Caco-2 (cell line): Measurements from ENCODE around the gene DENND10. TPM values are rescaled to one million over a fixed set of nuclear protein-coding genes. Genes with fewer than 3 reads are reported as not detected.

ENCODE experiments used
- BruUV-seq: library from RNA; stranded (reverse); fragments of 400-500 nt; replicated peaks from 2 replicates; lab custom pipeline; 2021; lab: Mats Ljungman, UMichigan
- CTCF ChIA-PET: fragments of 300-600 bp; sonication (Branson Sonifier 250); formaldehyde crosslinking; loops from one replicate; lab custom pipeline; 2022; ENCODE audit warnings: antibody characterized with exemption; lab: Charles Lee
- POLR2A ChIA-PET: fragments of 300-600 bp; sonication (Branson Sonifier 250); formaldehyde crosslinking; loops from one replicate; lab custom pipeline; 2022; ENCODE audit warnings: antibody characterized with exemption; lab: Charles Lee
- DNase-seq, 2 experiments: peaks; one replicate each; pipeline versions ENCODE4 v3.0.0 to v3.0.0-alpha.2; 2020 to 2022
- H3K27me3 ChIP-seq: replicated peaks from 2 replicates; pipeline ENCODE4 v1.6.0; 2011; ENCODE audit warnings: low read length; ENCODE audit not compliant: control insufficient read depth, insufficient read depth
- H3K36me3 ChIP-seq: 2 replicates; pipeline ENCODE4 v1.5.1; 2011; ENCODE audit warnings: low read length; ENCODE audit not compliant: control insufficient read depth, insufficient read depth
- H3K4me1 ChIP-seq: fragments of 250-450 bp; sonication (Bioruptor Pico); 2 replicates; pipeline ENCODE4 v1.5.1; 2020; ENCODE audit warnings: mild to moderate bottlenecking
- H3K4me3 ChIP-seq: 2 replicates; pipeline ENCODE4 v1.5.1; 2011; ENCODE audit warnings: low read depth, mild to moderate bottlenecking, control low read depth, low read length
- H3K9me3 ChIP-seq: fragments of 250-450 bp; sonication (Bioruptor Pico); 2 replicates; pipeline ENCODE4 v1.5.1; 2020; ENCODE audit warnings: mild to moderate bottlenecking, moderate library complexity
- H3K27ac Mint-ChIP-seq: one replicate; pipeline ENCODE4 v1.8.0; 2022; ENCODE audit warnings: mixed read lengths; ENCODE audit not compliant: unreplicated experiment
- H3K27me3 Mint-ChIP-seq: one replicate; pipeline ENCODE4 v1.8.0; 2022; ENCODE audit warnings: mixed read lengths; ENCODE audit not compliant: insufficient read depth, unreplicated experiment
- H3K36me3 Mint-ChIP-seq: one replicate; pipeline ENCODE4 v1.8.0; 2022; ENCODE audit warnings: mild to moderate bottlenecking, mixed read lengths; ENCODE audit not compliant: insufficient read depth, unreplicated experiment
- H3K4me1 Mint-ChIP-seq: one replicate; pipeline ENCODE4 v1.8.0; 2022; ENCODE audit warnings: low read depth, mixed read lengths; ENCODE audit not compliant: unreplicated experiment
- H3K4me3 Mint-ChIP-seq: one replicate; pipeline ENCODE4 v1.8.0; 2022; ENCODE audit warnings: mild to moderate bottlenecking, moderate library complexity, mixed read lengths; ENCODE audit not compliant: unreplicated experiment
- H3K9me3 Mint-ChIP-seq: one replicate; pipeline ENCODE4 v1.8.0; 2022; ENCODE audit warnings: mixed read lengths; ENCODE audit not compliant: unreplicated experiment
- CTCF ChIP-seq, 2 experiments: fragments of 200-600 bp in 1 of 2; IDR thresholded peaks; 1 replicate in 1 of 2; 2 replicates in 1 of 2; pipeline versions ENCODE4 v1.5.1 to v1.8.0; 2011 to 2022; ENCODE audit warnings: antibody characterized with exemption in 1 of 2, control low read depth in 1 of 2, inconsistent platforms in 1 of 2, low read depth in 1 of 2, low read length in 1 of 2, mild to moderate bottlenecking in 1 of 2, moderate library complexity in 1 of 2; ENCODE audit not compliant: insufficient read depth in 1 of 2, severe bottlenecking in 1 of 2, unreplicated experiment in 1 of 2
- intact Hi-C: fragments of 100-400 bp; cut with micrococcal nuclease; formaldehyde crosslinking; loops from one replicate; pipeline ENCODE4 v1.10.0; 2022; ENCODE audit not compliant: unreplicated experiment
- total RNA-seq: library from RNA; stranded (reverse); gene quantifications from 2 replicates; pipeline ENCODE4 v1.2.3, GENCODE V29; 2022

DENND10 gene
- total RNA-seq, 1 experiment from 2014 or later: 80.8 TPM

- no peaks in the 10 kb centered on the region for H3K27me3 Mint-ChIP-seq
- intact Hi-C loops: no loop called here
- DNase-seq: no peak
- no peaks in the 10 kb centered on the region for H3K9me3 Mint-ChIP-seq
- H3K27ac Mint-ChIP-seq: no peak overlapping the region
- peaks cover 43% of the 10 kb centered on the region for H3K36me3 Mint-ChIP-seq
- H3K9me3 ChIP-seq: no peaks in the 10 kb centered on the region
- ChIA-PET CTCF (no interaction called here), POLR2A (no interaction called here)
- no TSS peak for BruUV-seq
- H3K27me3 ChIP-seq: no peaks in the 10 kb centered on the region
- no peak overlapping the region for H3K4me3 Mint-ChIP-seq
- no peak overlapping the region for H3K4me3 ChIP-seq
- H3K4me1 ChIP-seq: peaks cover 6% of the 10 kb centered on the region; the same call in 1 of the 2 replicates
- TF ChIP-seq CTCF (IDR thresholded peaks at IDR 0.05; ENCODE audit: insufficient read depth in 1 of 2, low read depth in 1 of 2, low read length in 1 of 2, severe bottlenecking in 1 of 2, unreplicated experiment in 1 of 2): no peak
- peaks cover 1% of the 10 kb centered on the region; the same call in 1 of the 2 replicates for H3K36me3 ChIP-seq
- no peaks in the 10 kb centered on the region for H3K4me1 Mint-ChIP-seq
Measured at GRCh38 chr10:119162452-119163092, 58.7 kb downstream of the DENND10 start.

- H3K4me3 Mint-ChIP-seq: peak within 1 kb of the TSS; percentile 87
Measured at GRCh38 chr10:119165171-119166117, 61.5 kb downstream of the DENND10 start, which contains the start of gene SFXN4. SFXN4 (minus strand) TSS chr10:119165714; CDS start chr10:119165647, 67 bp downstream.

More at GRCh38 chr10:119165171-119166117, 61.5 kb downstream of the DENND10 start, which contains the start of gene SFXN4:
- Histone ChIP-seq H3K4me3 (peak within 1 kb of the TSS; percentile 93), H3K9me3 (no peaks in the 10 kb centered on the region), H3K36me3 (no peaks in the 10 kb centered on the region; the same call in 1 of the 2 replicates), H3K4me1 (peaks cover 6% of the 10 kb centered on the region; the same call in 1 of the 2 replicates), H3K27me3 (no peaks in the 10 kb centered on the region)
- ChIA-PET CTCF (interaction anchor here (0.5 kb wide), 1 partner anchor 137 kb away, joined by 4 read pairs; no protein-coding TSS in a partner anchor), POLR2A (interaction anchor here (1.1 kb wide), 1 partner anchor 15 kb away, joined by 3 read pairs; no protein-coding TSS in a partner anchor)
- no peak for TF ChIP-seq CTCF (IDR thresholded peaks at IDR 0.05; ENCODE audit: insufficient read depth in 1 of 2, low read depth in 1 of 2, low read length in 1 of 2, severe bottlenecking in 1 of 2, unreplicated experiment in 1 of 2)
- Mint-ChIP-seq H3K9me3 (no peaks in the 10 kb centered on the region), H3K4me1 (no peaks in the 10 kb centered on the region), H3K36me3 (peaks cover 36% of the 10 kb centered on the region), H3K27ac (peak within 1 kb of the TSS; percentile 95), H3K27me3 (no peaks in the 10 kb centered on the region)
- intact Hi-C loops: loop anchor here (2.0 kb wide), 1 partner anchor 13 kb away; the partner anchor contains the start of gene PRDX3
- DNase-seq: peak; percentile 85 to 87
- no TSS peak for BruUV-seq
